Lung microvascular endothelial cell (primary cell): Measurements from ENCODE around the gene CHRND. TPM values are rescaled to one million over a fixed set of nuclear protein-coding genes. Genes with fewer than 3 reads are reported as not detected.

Source experiments
- DNase-seq, 2 donors: peaks; one replicate each; pipeline versions ENCODE4 v3.0.0 to v3.0.0-alpha.2; 2010; ENCODE audit warnings: low read depth in 2 of 2
- total RNA-seq: library from RNA; depleted of rRNA; stranded (reverse); fragments of >200 nt; gene quantifications from 2 replicates; pipeline ENCODE4 v1.2.1, GENCODE V29; 2014

Gene CHRND
- total RNA-seq, 1 donor from 2014 or later: not detected

DNA sequence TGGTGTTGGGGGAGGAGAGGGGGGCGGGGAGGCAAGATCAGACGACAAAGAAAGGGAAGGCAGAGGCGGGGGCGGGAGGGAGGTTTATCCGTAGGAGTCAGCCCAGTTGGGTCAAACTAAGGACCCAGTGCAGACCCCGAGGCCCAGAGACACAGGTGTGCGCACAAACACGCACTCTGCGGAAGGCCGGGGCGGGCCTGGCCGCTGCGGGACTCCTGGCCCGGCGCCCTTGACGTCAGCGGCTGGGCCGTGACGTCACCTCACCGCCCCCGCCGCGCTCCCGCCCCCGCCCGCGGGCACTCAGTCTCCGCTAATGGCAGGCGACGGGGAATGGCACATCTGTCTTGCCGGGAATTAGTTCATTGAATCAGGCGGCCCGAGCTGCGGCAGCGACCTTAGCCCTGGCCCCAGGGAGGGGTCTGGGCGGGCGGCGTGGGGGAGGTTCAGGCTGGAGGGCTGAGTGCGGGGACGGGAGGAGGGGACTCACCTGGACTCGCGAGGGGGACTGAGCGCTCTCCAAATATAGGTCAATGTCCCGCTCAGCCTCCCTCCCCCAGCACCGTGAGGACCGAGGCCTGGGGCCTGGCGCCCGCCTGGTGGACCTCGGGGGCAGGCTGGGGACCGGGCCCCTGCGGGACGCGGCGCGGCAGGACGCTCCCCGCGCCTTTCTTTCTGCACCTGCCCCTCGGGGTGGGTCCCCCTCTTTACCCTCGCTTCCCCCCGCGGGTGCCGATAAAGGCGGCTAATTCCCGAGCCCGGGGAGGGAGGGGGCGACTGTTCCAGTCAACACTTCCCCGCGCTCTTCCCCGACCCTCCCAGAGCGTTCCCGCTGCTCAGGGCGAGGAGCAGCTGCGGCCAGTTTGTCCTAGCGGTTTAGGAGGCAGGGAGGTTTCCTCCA lies 22.8 kb upstream of the CHRND start:
- peak in 1 of 2 donors; percentile 27 for DNase-seq

GRCh38 chr2:232503809-232504323 lies 22.1 kb upstream of the CHRND start:
- no peak for DNase-seq

- DNase-seq: peak in 1 of 2 donors; percentile 11
Observed at GRCh38 chr2:232504438-232504837, 21.5 kb upstream of the CHRND start.

GRCh38 chr2:232505856-232506255 lies 20.1 kb upstream of the CHRND start:
- DNase-seq: no peak

DNA sequence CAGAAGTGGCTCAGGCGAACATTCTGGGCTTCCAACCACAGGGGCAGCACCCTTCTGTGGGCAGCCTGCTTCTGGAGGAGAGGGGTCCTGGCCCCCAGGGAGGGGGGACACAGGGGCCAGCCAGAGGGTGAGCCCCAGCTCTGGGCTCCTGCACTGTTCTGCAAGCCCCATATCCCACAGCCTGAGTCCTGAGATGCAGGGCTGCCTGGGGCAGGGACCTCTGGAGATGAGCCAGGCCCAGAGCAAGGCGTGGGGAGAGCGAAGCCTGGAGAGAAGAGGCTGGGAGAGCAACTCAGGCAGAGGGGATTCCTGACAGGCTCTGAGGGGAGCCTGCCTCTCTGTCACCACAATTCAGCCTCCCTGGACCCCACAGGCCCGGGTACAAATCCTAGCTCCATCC lies 19.3 kb upstream of the CHRND start:
- DNase-seq: no peak

GRCh38 chr2:232508251-232508650 lies 17.7 kb upstream of the CHRND start:
- no peak for DNase-seq

GRCh38 chr2:232511336-232511890 lies 14.5 kb upstream of the CHRND start:
- no peak for DNase-seq

DNA sequence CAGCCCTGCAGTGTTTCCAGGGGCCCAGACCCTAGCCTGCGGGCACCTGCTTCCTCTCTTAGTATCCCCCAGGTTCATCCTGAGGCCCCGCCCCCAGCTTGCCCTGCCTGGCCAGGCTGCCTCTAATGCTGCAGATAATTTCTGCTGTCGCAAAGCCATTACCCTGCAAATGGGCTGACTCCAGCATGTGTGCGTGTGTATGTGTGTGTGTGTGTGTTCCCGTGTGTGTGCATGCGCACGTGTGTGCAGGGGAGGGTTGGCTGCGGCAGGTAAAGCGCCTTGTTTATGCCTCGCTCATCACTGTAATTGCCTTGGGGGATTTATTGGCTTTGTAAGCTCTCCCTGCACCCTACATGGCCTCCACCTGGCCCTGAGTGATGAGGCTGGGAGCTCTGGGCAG lies 13.4 kb upstream of the CHRND start:
- DNase-seq: no peak

DNA sequence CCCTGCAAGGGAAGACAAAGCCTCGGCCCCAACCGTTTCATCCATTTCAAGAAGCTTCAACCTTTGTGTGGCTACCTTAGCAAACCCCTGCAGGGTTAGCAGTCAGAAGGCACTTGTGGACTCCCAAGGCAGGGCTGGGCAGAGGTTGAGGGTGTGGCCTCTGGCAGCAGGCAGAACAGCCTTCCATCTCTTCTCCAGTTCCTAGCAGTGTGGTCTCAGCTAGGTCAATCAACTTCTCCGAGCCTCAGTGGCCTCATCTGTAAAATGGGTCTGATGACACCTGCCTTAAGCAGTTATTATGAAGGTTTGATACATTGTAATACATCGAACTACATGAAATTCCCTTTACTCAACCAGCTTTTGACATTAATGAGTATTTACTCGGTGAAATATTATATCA lies 12.6 kb upstream of the CHRND start:
- no peak for DNase-seq

DNA sequence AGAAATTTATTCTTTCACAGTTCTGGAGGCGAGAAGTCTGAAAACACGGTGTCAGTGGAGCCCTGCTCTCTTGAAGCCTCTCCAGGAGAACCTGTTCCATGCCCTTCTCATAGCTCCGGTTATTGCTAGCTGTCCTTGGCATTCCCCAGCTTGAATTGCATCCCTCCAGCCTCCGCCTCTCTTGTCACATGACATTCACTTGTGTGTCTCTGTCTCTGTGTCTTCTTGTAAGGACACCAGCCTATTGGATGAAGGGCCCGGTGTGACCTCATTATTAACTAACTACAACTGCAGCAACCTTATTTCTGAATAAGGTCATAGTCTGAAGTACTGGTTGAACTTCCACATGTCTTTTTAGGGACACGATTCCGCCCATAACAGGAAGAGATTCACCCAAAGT lies 10.3 kb upstream of the CHRND start:
- DNase-seq: no peak

GRCh38 chr2:232516551-232516950 lies 9.4 kb upstream of the CHRND start:
- DNase-seq: no peak

- DNase-seq: no peak
Observed at GRCh38 chr2:232518844-232519243, 7.1 kb upstream of the CHRND start.

GRCh38 chr2:232519581-232520438 lies 6.2 kb upstream of the CHRND start, which contains the start of gene PRSS56:
TSS of gene PRSS56 (plus strand) at chr2:232520388. CDS start at chr2:232520599, 211 bp downstream.
- no peak for DNase-seq

GRCh38 chr2:232520489-232520888 lies 5.5 kb upstream of the CHRND start:
- DNase-seq: no peak

DNA sequence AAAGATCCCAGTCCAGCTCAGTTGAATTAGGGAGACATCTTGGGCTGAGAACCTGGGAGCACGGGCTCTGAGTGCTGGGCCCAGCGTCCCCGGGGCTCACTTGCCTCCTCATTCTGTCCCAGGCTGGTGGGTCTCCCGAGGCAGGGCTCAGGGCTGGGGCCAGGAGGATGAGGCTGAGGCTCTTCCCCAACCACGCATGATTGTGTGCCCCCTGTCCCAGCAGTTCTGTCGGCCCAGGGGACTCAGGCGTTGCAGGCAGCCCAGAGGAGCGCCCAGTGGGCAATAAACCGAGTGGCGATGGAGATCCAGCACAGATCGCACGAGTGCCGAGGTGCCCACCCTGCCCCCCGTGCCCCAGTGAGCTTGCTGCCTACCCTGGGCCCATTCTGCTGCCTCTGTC lies 4.9 kb upstream of the CHRND start:
- no peak for DNase-seq

GRCh38 chr2:232521959-232522622 lies 3.9 kb upstream of the CHRND start:
- peak; percentile 31 to 44 for DNase-seq

DNA sequence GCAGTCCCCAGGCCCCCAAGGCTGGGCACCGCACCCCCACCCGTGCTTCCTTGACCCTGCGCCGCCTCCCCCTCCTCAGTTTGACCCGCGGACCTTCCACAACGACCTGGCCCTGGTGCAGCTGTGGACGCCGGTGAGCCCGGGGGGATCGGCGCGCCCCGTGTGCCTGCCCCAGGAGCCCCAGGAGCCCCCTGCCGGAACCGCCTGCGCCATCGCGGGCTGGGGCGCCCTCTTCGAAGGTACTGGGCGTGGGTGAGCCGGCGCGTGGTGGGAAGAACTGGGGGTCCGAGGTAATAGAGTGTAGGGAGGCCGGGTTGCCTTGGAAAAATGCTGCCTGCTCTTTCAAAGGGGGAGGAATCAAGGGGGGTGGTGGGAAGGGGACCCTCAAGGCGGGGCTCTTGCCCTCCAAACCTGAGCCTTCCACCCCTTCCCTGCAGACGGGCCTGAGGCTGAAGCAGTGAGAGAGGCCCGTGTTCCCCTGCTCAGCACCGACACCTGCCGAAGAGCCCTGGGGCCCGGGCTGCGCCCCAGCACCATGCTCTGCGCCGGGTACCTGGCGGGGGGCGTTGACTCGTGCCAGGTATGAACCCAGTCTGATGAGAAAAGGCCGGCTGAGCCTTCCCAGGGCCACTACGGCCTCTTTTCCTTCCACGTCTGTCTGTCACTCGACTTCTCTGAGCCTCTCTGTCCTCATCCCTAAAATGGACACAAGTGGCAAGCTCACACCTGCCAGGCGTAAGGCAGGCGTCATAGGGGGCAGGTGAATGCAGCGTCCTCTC lies 3.1 kb upstream of the CHRND start:
- no peak for DNase-seq

GRCh38 chr2:232523402-232523681 lies 2.6 kb upstream of the CHRND start:
- no peak for DNase-seq

DNA sequence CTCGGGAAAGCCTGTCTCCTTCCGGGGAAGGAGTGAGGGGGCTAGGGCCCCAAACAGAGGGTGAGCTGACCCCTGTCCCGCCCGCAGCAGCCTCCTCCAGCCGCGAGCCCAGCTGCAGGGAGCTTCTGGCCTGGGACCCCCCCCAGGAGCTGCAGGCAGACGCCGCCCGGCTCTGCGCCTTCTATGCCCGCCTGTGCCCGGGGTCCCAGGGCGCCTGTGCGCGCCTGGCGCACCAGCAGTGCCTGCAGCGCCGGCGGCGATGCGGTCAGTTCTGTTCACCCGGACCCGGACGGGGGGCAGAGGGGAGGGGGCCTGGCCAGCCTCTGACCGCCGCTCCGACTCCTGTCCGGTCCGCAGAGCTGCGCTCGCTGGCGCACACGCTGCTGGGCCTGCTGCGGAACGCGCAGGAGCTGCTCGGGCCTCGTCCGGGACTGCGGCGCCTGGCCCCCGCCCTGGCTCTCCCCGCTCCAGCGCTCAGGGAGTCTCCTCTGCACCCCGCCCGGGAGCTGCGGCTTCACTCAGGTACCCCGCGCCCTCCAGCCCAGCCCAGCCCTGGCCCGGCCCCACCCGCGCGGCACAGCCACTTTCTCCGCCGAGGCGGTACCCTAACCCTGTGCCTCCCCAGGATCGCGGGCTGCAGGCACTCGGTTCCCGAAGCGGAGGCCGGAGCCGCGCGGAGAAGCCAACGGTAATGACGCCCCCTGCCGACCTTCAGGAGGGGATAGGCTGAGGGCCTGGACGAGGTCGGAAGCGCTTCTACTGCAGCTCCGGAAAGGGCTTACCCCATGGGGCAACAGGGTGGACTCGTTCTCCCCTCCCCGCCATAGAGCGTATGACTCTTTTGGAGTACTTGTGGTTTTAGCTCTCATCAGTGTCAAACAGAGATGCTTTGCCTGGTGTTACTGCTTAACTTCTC lies 2.0 kb upstream of the CHRND start:
- DNase-seq: peak; percentile 19 to 50

- no peak for DNase-seq
Observed at GRCh38 chr2:232524771-232525170, 1.2 kb upstream of the CHRND start.
